Keratinocyte (primary cell): ENCODE measurements around the gene THSD7B. TPM values are rescaled to one million over a fixed set of nuclear protein-coding genes. Genes with fewer than 3 reads are reported as not detected.

Experiments used
- DNase-seq: peaks from one replicate; pipeline ENCODE4 v3.0.0-alpha.2; 2011; ENCODE audit warnings: low read depth, missing footprints, low spot score
- FAIRE-seq: peaks from 2 replicates; lab custom pipeline; 2011; peaks lifted over from hg19 to GRCh38; lab: Jason Lieb, UNC
- H2AFZ ChIP-seq: 2 replicates; pipeline ENCODE4 v1.6.0; 2012; ENCODE audit warnings: low read length, control low read depth, inconsistent platforms; ENCODE audit not compliant: control insufficient read depth
- H3K27ac ChIP-seq: 2 replicates; pipeline ENCODE4 v1.5.1; 2011; ENCODE audit warnings: low read length; ENCODE audit not compliant: control insufficient read depth, insufficient read depth
- H3K27me3 ChIP-seq: 3 replicates; pipeline ENCODE4 v1.6.0; 2011; ENCODE audit warnings: low read length; ENCODE audit not compliant: control insufficient read depth, insufficient read depth; ENCODE audit errors: extremely low read depth
- H3K36me3 ChIP-seq, 2 experiments: 2 replicates in 1 of 2; 3 replicates in 1 of 2; pipeline ENCODE4 v1.5.1; 2011; ENCODE audit warnings: low read length in 2 of 2, mild to moderate bottlenecking in 1 of 2; ENCODE audit not compliant: control insufficient read depth in 2 of 2, insufficient read depth in 2 of 2; ENCODE audit errors: extremely low read depth in 1 of 2
- H3K4me1 ChIP-seq: 3 replicates; pipeline ENCODE4 v1.5.1; 2011; ENCODE audit warnings: low read length; ENCODE audit not compliant: control insufficient read depth, insufficient read depth; ENCODE audit errors: extremely low read depth
- H3K4me2 ChIP-seq: 3 replicates; pipeline ENCODE4 v1.6.0; 2011; ENCODE audit warnings: low read depth, low read length; ENCODE audit not compliant: control insufficient read depth, insufficient read depth; ENCODE audit errors: extremely low read depth
- H3K4me3 ChIP-seq, 3 experiments: fragments of 200-600 bp in 1 of 3; sonication (generic) in 1 of 3; 2 replicates in 2 of 3; 3 replicates in 1 of 3; pipeline ENCODE4 v1.5.1; 2011 to 2016; ENCODE audit warnings: low read length in 3 of 3, mild to moderate bottlenecking in 3 of 3, control low read depth in 2 of 3, inconsistent platforms in 1 of 3, low read depth in 1 of 3, mixed read lengths in 1 of 3, mixed run types in 1 of 3, moderate library complexity in 1 of 3; ENCODE audit not compliant: control insufficient read depth in 2 of 3, insufficient read depth in 2 of 3; ENCODE audit errors: extremely low read depth in 1 of 3
- H3K79me2 ChIP-seq: 2 replicates; pipeline ENCODE4 v1.6.0; 2012; ENCODE audit warnings: low read length; ENCODE audit not compliant: control insufficient read depth, insufficient read depth
- H3K9ac ChIP-seq: 3 replicates; pipeline ENCODE4 v1.6.0; 2011; ENCODE audit warnings: low read length; ENCODE audit not compliant: control insufficient read depth, insufficient read depth; ENCODE audit errors: extremely low read depth
- H3K9me1 ChIP-seq: 3 replicates; pipeline ENCODE4 v1.6.0; 2011; ENCODE audit warnings: low read length; ENCODE audit not compliant: control insufficient read depth, insufficient read depth; ENCODE audit errors: extremely low read depth
- H3K9me3 ChIP-seq: 2 replicates; pipeline ENCODE4 v1.5.1; 2012; ENCODE audit warnings: low read depth, low read length; ENCODE audit not compliant: control insufficient read depth
- H4K20me1 ChIP-seq: 3 replicates; pipeline ENCODE4 v1.6.0; 2011; ENCODE audit warnings: low read length; ENCODE audit not compliant: control insufficient read depth, insufficient read depth; ENCODE audit errors: extremely low read depth
- CTCF ChIP-seq, 3 experiments: IDR thresholded peaks in 1 of 3; conservative IDR thresholded peaks in 1 of 3; optimal IDR thresholded peaks in 1 of 3; 2 replicates in 2 of 3; 3 replicates in 1 of 3; pipeline versions ENCODE3 to v1.5.1; 2011; ENCODE audit warnings: low read length in 3 of 3, mild to moderate bottlenecking in 3 of 3, moderate library complexity in 2 of 3, control low read depth in 1 of 3, inconsistent platforms in 1 of 3; ENCODE audit not compliant: insufficient read depth in 2 of 3; ENCODE audit errors: extremely low read depth in 1 of 3
- EZH2 ChIP-seq: IDR thresholded peaks from one replicate; pipeline ENCODE4 v1.6.1; 2012; ENCODE audit warnings: inconsistent platforms, mild to moderate bottlenecking, low read length, moderate library complexity
- dilution Hi-C: fragments of 300-500 bp; cut with MboI; formaldehyde crosslinking; loops from one replicate; pipeline ENCODE4 v1.7.0; 2020; ENCODE audit warnings: low sequenced_read_pairs; ENCODE audit not compliant: extremely low pct_ligation_motif_present
- polyA plus RNA-seq, 5 experiments: library from polyadenylated mRNA; depleted of rRNA in 3 of 5; stranded (reverse) in 3 of 5; stranded (forward) in 1 of 5; unstranded in 1 of 5; fragments of >200 nt; gene quantifications; 1 replicate in 1 of 5; 2 replicates in 3 of 5; 3 replicates in 1 of 5; pipeline versions ENCODE4 v1.2.1 to v1.2.3, GENCODE V29; 2011 to 2012; ENCODE audit warnings: missing spikeins in 2 of 5, low read depth in 1 of 5, low replicate concordance in 1 of 5

The THSD7B gene
- polyA plus RNA-seq, 1 donor (not counting 4 experiments of a cell fraction or from before 2014, with no cell fraction given): 0.04 TPM

GRCh38 chr2:137154946-137155345 lies 389.6 kb downstream of the THSD7B start:
- Histone ChIP-seq H3K27me3 (no peaks in the 10 kb centered on the region), H4K20me1 (no peaks in the 10 kb centered on the region), H3K27ac (no peak overlapping the region), H3K4me1 (peaks cover 7% of the 10 kb centered on the region), H3K9me3 (no peaks in the 10 kb centered on the region), H3K9me1 (no peaks in the 10 kb centered on the region), H3K36me3 (no peaks in the 10 kb centered on the region), H2AFZ (no peak overlapping the region), H3K4me2 (no peak overlapping the region), H3K79me2 (no peaks in the 10 kb centered on the region), H3K9ac (no peak overlapping the region), H3K4me3 (no peak overlapping the region)
- DNase-seq (no peak), FAIRE-seq (no peak)
- dilution Hi-C loops: no loop called here
- TF ChIP-seq EZH2 (no peak), CTCF (optimal IDR thresholded peaks at IDR 0.05 in 1 of 3, IDR thresholded peaks at IDR 0.05 in 1 of 3, conservative IDR thresholded peaks at IDR 0.05 in 1 of 3; ENCODE audit: extremely low read depth in 1 of 3, insufficient read depth in 2 of 3, low read length in 3 of 3) (no peak)

GRCh38 chr2:137155356-137156104 lies 390.2 kb downstream of the THSD7B start:
- no peak overlapping the region for H3K4me2 ChIP-seq
- H3K27ac ChIP-seq: no peak overlapping the region
- no peaks in the 10 kb centered on the region for H4K20me1 ChIP-seq
- H3K27me3 ChIP-seq: no peaks in the 10 kb centered on the region
- dilution Hi-C loops: no loop called here
- H3K9ac ChIP-seq: no peak overlapping the region
- H2AFZ ChIP-seq: no peak overlapping the region
- H3K79me2 ChIP-seq: no peaks in the 10 kb centered on the region
- no peaks in the 10 kb centered on the region for H3K9me3 ChIP-seq
- FAIRE-seq (no peak), DNase-seq (no peak)
- no peak for TF ChIP-seq EZH2
- no peak for TF ChIP-seq CTCF (optimal IDR thresholded peaks at IDR 0.05 in 1 of 3, IDR thresholded peaks at IDR 0.05 in 1 of 3, conservative IDR thresholded peaks at IDR 0.05 in 1 of 3; ENCODE audit: extremely low read depth in 1 of 3, insufficient read depth in 2 of 3, low read length in 3 of 3)
- H3K36me3 ChIP-seq: no peaks in the 10 kb centered on the region
- H3K4me3 ChIP-seq: no peak overlapping the region
- peaks cover 7% of the 10 kb centered on the region for H3K4me1 ChIP-seq
- H3K9me1 ChIP-seq: no peaks in the 10 kb centered on the region
